ENCODE data around the gene NRG2. TPM values are rescaled to one million over a fixed set of nuclear protein-coding genes. Genes with fewer than 3 reads are reported as not detected.

NRG2 gene
- total RNA-seq, 2 experiments from 2014 or later = 0.08 to 0.17 TPM

GRCh38 chr5:139810341-139811273 is 232.5 kb downstream of the NRG2 start:
- Histone ChIP-seq H3K27me3 (ENCODE audit: control insufficient read depth in 1 of 2, insufficient read depth in 2 of 2, low read length in 2 of 2) (peaks cover 3 to 9% of the 10 kb centered on the region in 2 experiments), H3K27ac (ENCODE audit: low read depth in 1 of 2, low read length in 2 of 2) (no peak overlapping the region), H3K36me3 (ENCODE audit: insufficient read depth, low read length) (no peaks in the 10 kb centered on the region), H3K4me1 (ENCODE audit: insufficient read depth, low read length) (no peaks in the 10 kb centered on the region), H3K9me3 (ENCODE audit: control insufficient read depth in 1 of 2, insufficient read depth in 1 of 2, low read length in 2 of 2) (peaks cover 0 to 15% of the 10 kb centered on the region in 2 experiments), H3K4me3 (ENCODE audit: low read length) (no peak overlapping the region)
- Mint-ChIP-seq H3K4me1 (ENCODE audit: low read depth) (no peaks in the 10 kb centered on the region), H3K27me3 (peaks cover 25% of the 10 kb centered on the region), H3K9me3 (no peaks in the 10 kb centered on the region), H3K4me3 (no peak overlapping the region), H3K36me3 (ENCODE audit: low read depth) (no peaks in the 10 kb centered on the region), H3K27ac (no peak overlapping the region)
- DNase-seq = no peak
- TF ChIP-seq, protein P1, sequence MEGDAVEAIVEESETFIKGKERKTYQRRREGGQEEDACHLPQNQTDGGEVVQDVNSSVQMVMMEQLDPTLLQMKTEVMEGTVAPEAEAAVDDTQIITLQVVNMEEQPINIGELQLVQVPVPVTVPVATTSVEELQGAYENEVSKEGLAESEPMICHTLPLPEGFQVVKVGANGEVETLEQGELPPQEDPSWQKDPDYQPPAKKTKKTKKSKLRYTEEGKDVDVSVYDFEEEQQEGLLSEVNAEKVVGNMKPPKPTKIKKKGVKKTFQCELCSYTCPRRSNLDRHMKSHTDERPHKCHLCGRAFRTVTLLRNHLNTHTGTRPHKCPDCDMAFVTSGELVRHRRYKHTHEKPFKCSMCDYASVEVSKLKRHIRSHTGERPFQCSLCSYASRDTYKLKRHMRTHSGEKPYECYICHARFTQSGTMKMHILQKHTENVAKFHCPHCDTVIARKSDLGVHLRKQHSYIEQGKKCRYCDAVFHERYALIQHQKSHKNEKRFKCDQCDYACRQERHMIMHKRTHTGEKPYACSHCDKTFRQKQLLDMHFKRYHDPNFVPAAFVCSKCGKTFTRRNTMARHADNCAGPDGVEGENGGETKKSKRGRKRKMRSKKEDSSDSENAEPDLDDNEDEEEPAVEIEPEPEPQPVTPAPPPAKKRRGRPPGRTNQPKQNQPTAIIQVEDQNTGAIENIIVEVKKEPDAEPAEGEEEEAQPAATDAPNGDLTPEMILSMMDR (IDR thresholded peaks at IDR 0.05) = no peak
- POLR2A ChIA-PET = no interaction called here
- intact Hi-C loops (cut with DNase I, micrococcal nuclease) = no loop called here
- CTCF ChIA-PET = no interaction called here
- ATAC-seq (ENCODE audit: poor library complexity) = no peak

GRCh38 chr5:139809331-139809810 is 233.7 kb downstream of the NRG2 start:
- peaks cover 0 to 15% of the 10 kb centered on the region in 2 experiments for H3K9me3 ChIP-seq (ENCODE audit: control insufficient read depth in 1 of 2, insufficient read depth in 1 of 2, low read length in 2 of 2)
- no peaks in the 10 kb centered on the region for H3K36me3 Mint-ChIP-seq (ENCODE audit: low read depth)
- CTCF ChIA-PET = no interaction called here
- no peaks in the 10 kb centered on the region for H3K9me3 Mint-ChIP-seq
- H3K4me1 Mint-ChIP-seq (ENCODE audit: low read depth) = no peaks in the 10 kb centered on the region
- POLR2A ChIA-PET = no interaction called here
- intact Hi-C loops (cut with DNase I, micrococcal nuclease) = no loop called here
- no peak overlapping the region for H3K27ac Mint-ChIP-seq
- H3K27me3 Mint-ChIP-seq = peaks cover 34% of the 10 kb centered on the region
- H3K36me3 ChIP-seq (ENCODE audit: insufficient read depth, low read length) = no peaks in the 10 kb centered on the region
- no peak overlapping the region for H3K4me3 ChIP-seq (ENCODE audit: low read length)
- H3K27ac ChIP-seq (ENCODE audit: low read depth in 1 of 2, low read length in 2 of 2) = no peak overlapping the region
- no peak for DNase-seq
- no peak for ATAC-seq (ENCODE audit: poor library complexity)
- no peaks in the 10 kb centered on the region for H3K4me1 ChIP-seq (ENCODE audit: insufficient read depth, low read length)
- TF ChIP-seq, protein P1 (IDR thresholded peaks at IDR 0.05) = no peak
- H3K4me3 Mint-ChIP-seq = no peak overlapping the region
- peaks cover 3 to 9% of the 10 kb centered on the region in 2 experiments for H3K27me3 ChIP-seq (ENCODE audit: control insufficient read depth in 1 of 2, insufficient read depth in 2 of 2, low read length in 2 of 2)

DNA sequence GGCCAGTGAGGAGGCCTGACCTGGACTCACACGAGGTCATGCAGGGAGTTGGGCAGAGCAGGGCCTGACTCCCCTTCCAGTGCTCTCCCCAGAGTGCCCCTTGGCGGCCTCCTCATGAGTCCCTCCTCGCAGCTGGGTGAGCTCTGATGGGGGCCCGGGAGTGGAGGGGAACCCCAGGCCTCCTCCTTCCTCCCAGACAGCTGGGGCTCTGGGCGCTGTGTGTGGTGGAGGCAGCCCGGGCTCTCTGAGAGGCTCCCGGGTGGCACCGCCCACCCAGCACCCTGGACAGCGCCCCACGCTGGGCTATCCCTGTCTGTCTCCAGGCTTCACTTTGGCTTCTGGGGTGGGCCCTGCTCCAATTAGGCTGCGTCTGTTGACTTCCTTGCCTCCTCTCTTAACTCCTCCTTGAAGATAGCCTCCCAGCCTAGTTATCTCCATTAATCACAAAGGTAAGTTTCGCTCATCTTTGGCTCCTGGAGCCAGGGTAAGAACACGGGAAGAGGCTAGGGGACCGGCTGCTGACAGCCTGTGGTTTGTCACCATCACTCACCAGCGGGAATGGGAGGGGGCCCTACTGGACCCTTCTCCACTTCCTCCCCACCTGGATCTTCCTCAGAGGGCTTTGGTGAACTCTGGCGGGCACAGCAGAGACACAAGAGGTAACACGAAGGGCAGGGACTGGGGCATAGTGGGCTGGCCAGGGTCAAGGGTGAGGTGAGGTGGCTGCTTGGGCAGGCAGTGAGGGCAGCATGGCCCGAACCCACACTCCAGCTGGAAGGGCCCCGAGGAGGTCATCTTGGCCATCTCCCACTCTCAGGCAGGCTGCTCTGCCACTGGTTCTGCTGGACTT is 234.4 kb downstream of the NRG2 start:
- ChIA-PET CTCF (no interaction called here), POLR2A (no interaction called here)
- intact Hi-C loops (cut with DNase I, micrococcal nuclease) = no loop called here
- Histone ChIP-seq H3K4me1 (ENCODE audit: insufficient read depth, low read length) (no peaks in the 10 kb centered on the region), H3K4me3 (ENCODE audit: low read length) (no peak overlapping the region), H3K27ac (ENCODE audit: low read depth in 1 of 2, low read length in 2 of 2) (no peak overlapping the region), H3K36me3 (ENCODE audit: insufficient read depth, low read length) (no peaks in the 10 kb centered on the region), H3K9me3 (ENCODE audit: control insufficient read depth in 1 of 2, insufficient read depth in 1 of 2, low read length in 2 of 2) (peaks cover 0 to 15% of the 10 kb centered on the region in 2 experiments), H3K27me3 (ENCODE audit: control insufficient read depth in 1 of 2, insufficient read depth in 2 of 2, low read length in 2 of 2) (peaks cover 9% of the 10 kb centered on the region in 2 experiments)
- TF ChIP-seq, protein P1 (IDR thresholded peaks at IDR 0.05) = no peak
- Mint-ChIP-seq H3K36me3 (ENCODE audit: low read depth) (no peaks in the 10 kb centered on the region), H3K4me1 (ENCODE audit: low read depth) (no peaks in the 10 kb centered on the region), H3K27ac (no peak overlapping the region), H3K9me3 (no peaks in the 10 kb centered on the region), H3K4me3 (no peak overlapping the region), H3K27me3 (peaks cover 39% of the 10 kb centered on the region)
- ATAC-seq (ENCODE audit: poor library complexity) (peak; percentile 57), DNase-seq (peak in 5 of 14 experiments; percentile 10 to 40 (median 17))
